Measurements from ENCODE around the gene PPP1R7. TPM values are rescaled to one million over a fixed set of nuclear protein-coding genes. Genes with fewer than 3 reads are reported as not detected.

PPP1R7 gene
- total and polyA plus RNA-seq, 8 donors = 22.8 to 126 (median 54.6) TPM

DNA sequence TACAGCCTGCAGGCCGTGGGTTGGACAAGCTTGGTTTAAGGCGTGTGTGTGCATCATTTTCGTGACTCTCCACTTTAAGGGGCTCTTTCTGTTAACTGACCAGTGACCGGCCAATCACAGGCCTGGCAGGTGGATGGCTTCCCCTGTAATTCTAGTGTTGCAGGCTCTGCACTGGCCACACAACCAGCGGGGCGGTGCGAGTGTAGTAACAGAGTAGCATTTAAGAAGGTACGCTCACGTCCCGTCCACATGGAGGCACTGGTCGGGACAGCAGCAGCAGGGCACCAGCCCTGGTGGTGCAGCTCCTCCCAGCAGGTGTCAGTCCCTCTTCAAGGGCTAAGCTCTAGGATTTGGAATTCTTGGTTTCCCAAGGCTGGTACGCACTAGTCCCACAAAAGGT lies 30.2 kb downstream of the PPP1R7 start:
- no peaks in the 10 kb centered on the region for H3K27me3 ChIP-seq
- H3K9me3 ChIP-seq = no peaks in the 10 kb centered on the region
- 89 to 96% (median 90%) methylated on average over 12 of the region's 12 CpGs for WGBS, 5 donors
- peaks cover 10 to 88% (median 77%) of the 10 kb centered on the region in 4 donors for H3K36me3 ChIP-seq
- no peak for TF ChIP-seq EP300 (IDR thresholded peaks at IDR 0.05)
- TF ChIP-seq POLR2AphosphoS5 (IDR thresholded peaks at IDR 0.05) = no peak
- intact Hi-C loops (cut with DNase I; ENCODE audit: low total_unique reads) = no loop called here
- no peak for DNase-seq
- H3K4me3 ChIP-seq = no peak overlapping the region
- no peaks in the 10 kb centered on the region for H3K4me1 ChIP-seq
- H3K27ac ChIP-seq = no peak overlapping the region

DNA sequence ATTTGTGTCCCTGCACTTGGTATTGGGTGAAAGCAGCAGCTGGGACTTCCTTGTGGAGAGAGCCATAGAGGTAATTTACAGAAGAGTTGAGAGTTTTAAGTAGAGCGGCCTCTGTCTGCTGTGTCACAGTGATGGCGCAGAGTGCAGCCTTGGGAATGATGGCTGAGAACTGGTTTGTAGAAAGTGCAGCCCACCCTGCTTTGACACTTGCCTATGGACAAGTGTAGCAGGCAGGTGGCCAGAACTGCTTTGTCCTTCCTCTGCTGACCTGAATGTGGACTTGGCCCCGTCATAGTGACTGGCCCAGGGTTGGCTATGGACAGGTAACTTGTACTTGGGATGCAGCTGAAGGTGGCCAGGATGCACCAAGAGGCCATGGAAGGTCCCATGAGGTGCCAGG lies 31.9 kb downstream of the PPP1R7 start:
- Histone ChIP-seq H3K27me3 (peaks cover 0 to 2% (median 0%) of the 10 kb centered on the region in 3 donors), H3K9me3 (no peaks in the 10 kb centered on the region), H3K4me3 (no peak overlapping the region), H3K27ac (no peak overlapping the region), H3K4me1 (no peaks in the 10 kb centered on the region), H3K36me3 (peaks cover 6 to 71% (median 61%) of the 10 kb centered on the region in 4 donors)
- TF ChIP-seq POLR2A (IDR thresholded peaks at IDR 0.05) (no peak), POLR2AphosphoS5 (IDR thresholded peaks at IDR 0.05) (no peak), EP300 (IDR thresholded peaks at IDR 0.05) (no peak)
- TF ChIP-seq, protein P1, sequence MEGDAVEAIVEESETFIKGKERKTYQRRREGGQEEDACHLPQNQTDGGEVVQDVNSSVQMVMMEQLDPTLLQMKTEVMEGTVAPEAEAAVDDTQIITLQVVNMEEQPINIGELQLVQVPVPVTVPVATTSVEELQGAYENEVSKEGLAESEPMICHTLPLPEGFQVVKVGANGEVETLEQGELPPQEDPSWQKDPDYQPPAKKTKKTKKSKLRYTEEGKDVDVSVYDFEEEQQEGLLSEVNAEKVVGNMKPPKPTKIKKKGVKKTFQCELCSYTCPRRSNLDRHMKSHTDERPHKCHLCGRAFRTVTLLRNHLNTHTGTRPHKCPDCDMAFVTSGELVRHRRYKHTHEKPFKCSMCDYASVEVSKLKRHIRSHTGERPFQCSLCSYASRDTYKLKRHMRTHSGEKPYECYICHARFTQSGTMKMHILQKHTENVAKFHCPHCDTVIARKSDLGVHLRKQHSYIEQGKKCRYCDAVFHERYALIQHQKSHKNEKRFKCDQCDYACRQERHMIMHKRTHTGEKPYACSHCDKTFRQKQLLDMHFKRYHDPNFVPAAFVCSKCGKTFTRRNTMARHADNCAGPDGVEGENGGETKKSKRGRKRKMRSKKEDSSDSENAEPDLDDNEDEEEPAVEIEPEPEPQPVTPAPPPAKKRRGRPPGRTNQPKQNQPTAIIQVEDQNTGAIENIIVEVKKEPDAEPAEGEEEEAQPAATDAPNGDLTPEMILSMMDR (IDR thresholded peaks at IDR 0.05) = no peak
- DNase-seq = no peak
- WGBS, 5 donors = 88 to 98% (median 96%) methylated on average over 3 of the region's 3 CpGs
- intact Hi-C loops (cut with DNase I; ENCODE audit: low total_unique reads) = no loop called here

DNA sequence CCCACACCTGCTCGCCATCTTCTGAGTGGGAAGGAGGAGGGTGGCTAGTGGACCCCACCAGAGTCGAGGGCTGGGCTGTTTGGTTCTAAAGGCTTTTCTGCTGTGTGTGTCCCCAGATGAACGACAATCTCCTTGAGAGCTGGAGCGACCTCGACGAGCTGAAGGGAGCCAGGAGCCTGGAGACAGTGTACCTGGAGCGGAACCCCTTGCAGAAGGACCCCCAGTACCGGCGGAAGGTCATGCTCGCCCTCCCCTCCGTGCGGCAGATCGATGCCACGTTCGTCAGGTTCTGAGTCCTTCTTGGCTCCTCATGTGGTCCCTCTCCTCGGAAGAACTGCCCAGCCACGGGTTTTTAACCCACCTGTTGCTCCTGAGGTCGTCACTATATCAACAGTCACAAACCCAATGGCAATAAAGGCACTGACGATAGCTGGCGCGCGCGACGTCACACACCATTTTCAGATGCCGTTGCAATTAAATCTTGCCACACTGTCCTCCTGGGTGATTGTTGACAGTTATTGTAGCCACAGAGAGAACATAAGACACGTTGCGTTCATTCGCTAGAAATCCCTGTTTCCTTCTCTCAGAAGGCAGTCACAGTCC lies 32.4 kb downstream of the PPP1R7 start:
- DNase-seq = no peak
- intact Hi-C loops (cut with DNase I; ENCODE audit: low total_unique reads) = no loop called here
- Histone ChIP-seq H3K36me3 (peaks cover 6 to 66% (median 56%) of the 10 kb centered on the region in 4 donors), H3K4me3 (no peak overlapping the region), H3K27me3 (peaks cover 0 to 6% (median 0%) of the 10 kb centered on the region in 3 donors), H3K9me3 (no peaks in the 10 kb centered on the region), H3K27ac (no peak overlapping the region), H3K4me1 (no peaks in the 10 kb centered on the region)
- 92 to 94% (median 92%) methylated on average over 28 of the region's 28 CpGs for WGBS, 5 donors
- TF ChIP-seq, protein P1 (IDR thresholded peaks at IDR 0.05) = no peak
- TF ChIP-seq POLR2A (IDR thresholded peaks at IDR 0.05) (no peak), POLR2AphosphoS5 (IDR thresholded peaks at IDR 0.05) (no peak), EP300 (IDR thresholded peaks at IDR 0.05) (no peak)

DNA sequence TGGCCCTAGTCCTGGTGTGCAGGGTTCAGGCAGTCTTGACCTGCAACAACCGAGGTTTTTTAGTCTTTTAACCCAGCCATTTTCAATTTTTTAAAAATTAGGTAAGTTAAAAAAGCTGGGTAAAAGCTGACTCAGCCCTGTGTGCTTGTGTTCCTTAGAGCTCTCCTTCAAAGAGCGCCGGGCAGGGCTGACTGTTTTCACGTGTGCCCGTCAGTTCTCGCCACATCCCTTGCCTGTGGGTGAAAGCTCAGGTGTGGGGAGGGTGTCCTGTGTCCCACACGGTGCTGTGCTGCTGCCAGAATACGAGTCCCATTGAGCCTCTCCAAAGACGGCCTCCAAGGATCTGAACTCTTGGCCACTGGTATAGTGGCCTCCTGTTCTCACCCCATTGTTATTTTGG lies 33.0 kb downstream of the PPP1R7 start:
- peaks cover 0 to 12% (median 0%) of the 10 kb centered on the region in 3 donors for H3K27me3 ChIP-seq
- TF ChIP-seq, protein P1 (IDR thresholded peaks at IDR 0.05) = no peak
- TF ChIP-seq POLR2A (IDR thresholded peaks at IDR 0.05) (no peak), EP300 (IDR thresholded peaks at IDR 0.05) (no peak), POLR2AphosphoS5 (IDR thresholded peaks at IDR 0.05) (no peak)
- H3K4me1 ChIP-seq = peaks cover 0 to 4% (median 2%) of the 10 kb centered on the region in 4 donors
- no peaks in the 10 kb centered on the region for H3K9me3 ChIP-seq
- DNase-seq = no peak
- 90 to 97% (median 93%) methylated on average over 9 of the region's 9 CpGs for WGBS, 5 donors
- H3K36me3 ChIP-seq = peaks cover 6 to 61% (median 50%) of the 10 kb centered on the region in 4 donors
- no peak overlapping the region for H3K4me3 ChIP-seq
- H3K27ac ChIP-seq = no peak overlapping the region
- intact Hi-C loops (cut with DNase I; ENCODE audit: low total_unique reads) = no loop called here

DNA sequence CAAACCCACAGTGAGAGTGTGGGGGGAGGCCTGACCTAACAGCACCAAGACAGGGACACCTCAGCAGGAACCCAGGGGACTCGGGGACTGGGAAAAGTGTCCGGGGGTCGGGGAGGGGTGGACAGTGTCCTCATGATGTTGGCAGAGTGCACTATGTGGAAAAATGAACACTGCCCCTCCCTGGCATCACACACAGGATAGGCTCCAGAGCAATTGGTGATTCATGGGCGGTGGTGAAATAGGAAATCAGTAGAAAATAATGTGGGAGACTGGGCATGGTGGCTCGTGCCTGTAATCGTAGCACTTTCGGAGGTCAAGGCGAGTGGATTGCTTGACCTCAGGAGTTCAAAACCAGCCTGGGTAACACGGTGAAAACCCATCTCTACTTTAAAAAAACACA lies 34.6 kb downstream of the PPP1R7 start:
- WGBS, 5 donors = 72 to 80% (median 74%) methylated on average over 9 of the region's 9 CpGs
- H3K27ac ChIP-seq = no peak overlapping the region
- no peak overlapping the region for H3K4me3 ChIP-seq
- H3K9me3 ChIP-seq = no peaks in the 10 kb centered on the region
- peaks cover 6 to 45% (median 35%) of the 10 kb centered on the region in 4 donors for H3K36me3 ChIP-seq
- intact Hi-C loops (cut with DNase I; ENCODE audit: low total_unique reads) = no loop called here
- TF ChIP-seq EP300 (IDR thresholded peaks at IDR 0.05) = no peak
- TF ChIP-seq, protein P1 (IDR thresholded peaks at IDR 0.05) = no peak
- peaks cover 0 to 14% (median 4%) of the 10 kb centered on the region in 4 donors for H3K4me1 ChIP-seq
- no peak for DNase-seq
- peaks cover 0 to 19% (median 0%) of the 10 kb centered on the region in 3 donors for H3K27me3 ChIP-seq
